Activated T-cell treated with anti-CD3 and anti-CD28 coated beads for 4 hours (primary cell): ENCODE data around the gene FBN2.

ENCODE experiments used
- DNase-seq: peaks from one replicate; pipeline ENCODE4 v3.0.0-alpha.2; 2020

The FBN2 gene

GRCh38 chr5:128237000-128237399, 301.0 kb downstream of the FBN2 start:
- DNase-seq: no peak

DNA sequence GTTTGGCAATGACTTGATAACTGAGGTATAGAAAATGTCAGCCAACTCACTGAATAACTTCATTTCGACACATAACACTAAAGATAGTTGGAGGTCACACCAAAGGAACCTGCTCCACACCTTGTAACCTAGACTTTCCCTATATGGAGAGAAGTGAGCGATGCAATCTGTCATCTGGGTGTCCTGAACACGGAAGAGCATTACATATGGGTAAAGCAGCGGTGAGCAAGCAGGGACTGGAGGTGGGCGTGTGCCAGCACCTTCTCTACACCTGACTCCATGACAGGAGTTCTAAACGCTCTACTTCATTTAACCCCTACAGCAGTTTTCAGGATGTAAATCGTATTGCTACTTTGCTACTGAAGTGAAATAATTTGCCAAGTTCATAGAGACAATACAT, 301.7 kb downstream of the FBN2 start:
- no peak for DNase-seq

GRCh38 chr5:128234928-128235641, 303.0 kb downstream of the FBN2 start:
- no peak for DNase-seq

DNA sequence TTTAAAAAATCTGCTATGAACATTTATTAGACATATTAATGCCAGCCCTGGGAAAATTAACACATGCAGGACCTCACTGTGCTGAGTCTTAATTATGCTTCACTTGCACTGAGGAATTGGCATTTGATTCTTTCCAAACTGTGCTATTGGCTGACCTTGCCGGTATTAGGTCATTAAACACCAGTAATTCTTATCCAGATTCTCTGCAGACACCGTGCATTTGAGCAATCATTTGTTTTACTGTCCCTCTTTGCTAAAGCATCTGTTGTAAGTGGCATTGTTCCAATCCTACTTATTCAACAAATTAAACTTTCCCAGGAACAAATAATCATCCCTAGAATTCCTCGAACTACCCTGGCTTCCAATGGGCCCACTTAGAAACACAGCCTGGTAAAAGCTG, 309.5 kb downstream of the FBN2 start:
- no peak for DNase-seq

GRCh38 chr5:128228008-128228407, 310.0 kb downstream of the FBN2 start:
- DNase-seq: no peak

GRCh38 chr5:128225245-128226030, 312.6 kb downstream of the FBN2 start:
- DNase-seq: no peak

GRCh38 chr5:128224336-128224735, 313.7 kb downstream of the FBN2 start:
- no peak for DNase-seq

DNA sequence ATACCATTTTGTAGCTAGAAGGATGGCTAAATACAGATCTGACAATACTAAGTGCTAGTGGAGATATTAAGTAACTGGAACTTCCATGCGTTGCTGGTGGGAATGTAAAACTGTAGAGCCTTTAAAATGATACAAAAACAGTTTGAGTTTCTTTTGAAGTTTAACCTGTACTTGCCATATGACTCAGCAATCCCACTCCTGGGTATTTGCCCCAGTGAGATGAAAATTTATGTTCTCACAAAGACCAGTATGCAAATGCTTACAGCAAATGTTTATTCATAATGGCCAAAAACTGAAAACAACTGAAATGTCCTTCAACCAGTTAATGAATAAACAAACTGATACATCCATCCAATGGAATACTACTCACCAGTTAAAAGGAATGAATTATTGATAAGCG, 317.2 kb downstream of the FBN2 start:
- DNase-seq: no peak

- no peak for DNase-seq
Observed at GRCh38 chr5:128216860-128217531, 321.0 kb downstream of the FBN2 start.

- no peak for DNase-seq
Observed at GRCh38 chr5:128216285-128216684, 321.8 kb downstream of the FBN2 start.

DNA sequence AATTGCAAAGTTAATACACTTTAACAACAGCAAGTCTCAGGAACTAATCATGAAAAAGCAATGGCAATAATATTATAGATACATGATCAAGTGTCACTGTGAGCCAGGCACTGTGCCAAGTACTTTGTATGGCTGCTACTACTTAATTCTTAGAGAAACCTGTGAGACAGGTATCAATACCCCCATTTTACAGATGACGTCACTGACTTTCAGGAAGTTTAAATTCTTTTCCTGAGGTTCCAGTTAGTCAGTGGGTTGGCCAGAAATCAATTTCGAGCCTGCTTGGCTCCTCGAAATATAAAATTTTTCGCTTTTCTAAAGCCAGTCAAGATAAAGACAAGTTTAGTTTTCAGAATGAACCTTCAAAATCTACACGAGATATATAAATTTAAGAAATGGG, 324.2 kb downstream of the FBN2 start:
- no peak for DNase-seq

DNA sequence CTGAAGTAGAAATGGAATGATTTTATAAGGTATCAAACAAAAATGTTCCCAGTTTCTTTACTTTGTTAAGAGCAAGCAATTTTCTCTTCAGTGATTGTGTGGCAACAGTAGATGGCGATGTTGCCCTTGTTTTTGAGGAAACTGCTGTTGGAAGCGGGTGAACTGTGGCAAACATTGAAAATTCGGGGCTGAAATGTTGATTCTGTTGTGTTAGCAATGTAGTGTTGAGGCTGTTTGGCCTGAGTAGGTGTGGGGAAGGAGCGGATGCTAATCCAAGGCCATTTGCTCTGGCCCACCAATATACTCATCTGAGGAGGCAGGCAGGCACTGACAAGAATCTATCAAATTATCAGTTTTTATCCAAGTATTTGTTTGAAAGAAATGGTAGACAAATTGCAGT, 324.7 kb downstream of the FBN2 start:
- peak; percentile 19 for DNase-seq

DNA sequence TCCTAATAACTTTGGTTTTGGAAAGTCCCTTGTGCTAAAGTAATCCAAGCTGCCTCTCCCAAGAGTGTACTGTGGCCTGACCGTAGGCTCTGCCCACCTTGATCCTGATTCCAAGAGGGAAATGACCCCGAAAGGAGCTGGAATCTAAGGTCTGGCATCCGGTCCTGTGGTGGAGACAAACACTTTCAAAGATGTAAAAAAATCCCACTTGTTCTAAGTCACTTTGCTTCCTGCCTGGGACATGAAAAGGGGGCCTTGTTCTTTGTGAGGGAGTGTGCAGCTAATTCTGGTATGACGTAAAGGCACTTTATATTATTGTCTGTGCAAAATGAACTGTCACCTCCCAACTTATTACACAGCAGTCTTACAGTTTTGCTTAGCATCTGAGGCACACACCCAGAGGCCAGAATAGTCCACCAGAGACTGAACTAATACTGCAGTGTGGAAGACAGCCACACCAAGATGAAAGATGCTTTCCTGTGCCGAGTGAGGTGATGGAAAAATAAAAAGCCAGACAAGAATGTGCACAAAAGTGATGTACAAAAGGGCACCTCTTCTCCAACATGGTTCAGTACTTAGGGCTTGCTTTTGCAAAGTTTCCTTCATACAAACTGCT, 325.7 kb downstream of the FBN2 start:
- no peak for DNase-seq

GRCh38 chr5:128208436-128208835, 329.6 kb downstream of the FBN2 start:
- DNase-seq: no peak
